AML-193 (cell line): ENCODE data around the gene HHAT.
A peak's percentile ranks its signal among the peaks of the same experiment; 100 is the strongest.

ENCODE experiments used
- DNase-seq, 2 experiments: peaks; one replicate each; lab custom pipeline; 2025; lab: John Stamatoyannopoulos, UW

HHAT gene

GRCh38 chr1:210328746-210329503 is at the start of gene HHAT:
HHAT (plus strand) TSS chr1:210328902; CDS start chr1:210348976, 20,074 bp downstream.
- DNase-seq = peak; percentile 70 to 74

- DNase-seq = no peak
Measured at GRCh38 chr1:210280221-210280620, 48.5 kb upstream of the HHAT start.

- DNase-seq = no peak
Measured at GRCh38 chr1:210288116-210288515, 40.6 kb upstream of the HHAT start.

GRCh38 chr1:210289248-210289647 is 39.5 kb upstream of the HHAT start:
- no peak for DNase-seq

GRCh38 chr1:210291081-210291764 is 37.5 kb upstream of the HHAT start:
- DNase-seq = no peak

- no peak for DNase-seq
Measured at GRCh38 chr1:210291786-210292230, 36.9 kb upstream of the HHAT start.

- no peak for DNase-seq
Measured at GRCh38 chr1:210292231-210292871, 36.4 kb upstream of the HHAT start.

GRCh38 chr1:210293171-210293607 is 35.5 kb upstream of the HHAT start:
- DNase-seq = no peak

GRCh38 chr1:210294999-210295745 is 33.5 kb upstream of the HHAT start:
- no peak for DNase-seq

GRCh38 chr1:210296682-210297081 is 32.0 kb upstream of the HHAT start:
- DNase-seq = no peak

- DNase-seq = no peak
Measured at GRCh38 chr1:210298296-210298695, 30.4 kb upstream of the HHAT start.

GRCh38 chr1:210298936-210299335 is 29.8 kb upstream of the HHAT start:
- no peak for DNase-seq

- DNase-seq = no peak
Measured at GRCh38 chr1:210299501-210299900, 29.2 kb upstream of the HHAT start.

- no peak for DNase-seq
Measured at GRCh38 chr1:210300923-210301614, 27.6 kb upstream of the HHAT start.

GRCh38 chr1:210301615-210302000 is 27.1 kb upstream of the HHAT start:
- no peak for DNase-seq

GRCh38 chr1:210302501-210302900 is 26.2 kb upstream of the HHAT start:
- no peak for DNase-seq

GRCh38 chr1:210303391-210303790 is 25.3 kb upstream of the HHAT start:
- DNase-seq = no peak

GRCh38 chr1:210310562-210311153 is 18.0 kb upstream of the HHAT start:
- DNase-seq = no peak

GRCh38 chr1:210311726-210312493 is 16.8 kb upstream of the HHAT start:
- no peak for DNase-seq

- no peak for DNase-seq
Measured at GRCh38 chr1:210313046-210313595, 15.6 kb upstream of the HHAT start.
